ENCODE results near the gene DCDC2.
"Not testable (repeated sequence)": the region's sequence is repeated elsewhere in the genome, so short reads cannot be mapped to it uniquely, and the experiment has no call there.

DCDC2 gene

DNA sequence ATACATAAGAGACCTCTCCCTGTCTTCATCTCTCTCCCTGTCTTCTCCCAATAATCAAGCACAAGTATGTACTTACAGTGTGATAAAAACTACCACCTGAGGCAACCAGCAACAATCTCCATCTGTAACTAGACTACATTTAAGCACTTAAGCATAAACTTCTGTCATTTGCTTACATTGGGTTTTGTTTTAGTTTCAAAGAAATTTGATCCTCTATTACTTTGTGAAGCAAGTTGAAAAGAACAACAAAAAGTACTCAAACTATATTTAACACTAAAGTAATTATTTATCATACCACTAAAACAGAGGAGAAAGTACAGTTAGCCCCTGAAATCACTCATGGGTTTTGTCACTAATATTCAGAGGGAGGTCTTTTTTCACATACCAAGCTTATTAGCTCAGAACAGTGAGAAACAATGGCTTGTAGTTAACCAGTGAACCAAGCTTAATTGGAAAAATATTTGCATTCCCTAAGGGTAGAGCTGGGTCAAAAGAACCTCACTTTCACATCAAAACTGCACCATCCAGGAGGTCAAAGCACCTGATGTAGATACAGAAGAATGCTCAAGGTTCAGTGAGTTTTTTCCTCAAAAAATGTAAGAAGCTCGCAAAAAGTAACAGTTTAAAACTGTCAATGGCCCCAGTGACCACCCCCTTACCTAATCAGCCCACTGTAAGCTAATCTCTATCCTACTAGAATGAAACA, 34.1 kb downstream of the DCDC2 start:
- Histone ChIP-seq H3K27me3 (ENCODE audit: insufficient read depth, low read length, poor library complexity) (peaks cover 13% of the 10 kb centered on the region), H3K79me2 (ENCODE audit: insufficient read depth, low read length) (no peaks in the 10 kb centered on the region), H3K9me3 (ENCODE audit: insufficient read depth, low read length, severe bottlenecking) (no peaks in the 10 kb centered on the region), H2AFZ (ENCODE audit: low read depth, low read length) (no peak overlapping the region), H3K4me1 (ENCODE audit: insufficient read depth, low read length) (no peaks in the 10 kb centered on the region), H3K9ac (ENCODE audit: low read depth, low read length) (no peak overlapping the region), H3K4me2 (ENCODE audit: insufficient read depth, low read length) (no peak overlapping the region), H4K20me1 (ENCODE audit: insufficient read depth, low read length) (no peaks in the 10 kb centered on the region), H3K27ac (ENCODE audit: low read length) (no peak overlapping the region), H3K36me3 (ENCODE audit: insufficient read depth, low read length) (no peaks in the 10 kb centered on the region), H3K4me3 (ENCODE audit: low read depth in 1 of 2, low read length in 2 of 2) (no peak overlapping the region)
- no peak for ATAC-seq (ENCODE audit: insufficient read depth, low read depth)
- DNase-seq = no peak
- TF ChIP-seq EZH2 (IDR thresholded peaks at IDR 0.05; ENCODE audit: borderline replicate concordance, low read depth, low read length, severe bottlenecking) = no peak
- TF ChIP-seq, protein P1, sequence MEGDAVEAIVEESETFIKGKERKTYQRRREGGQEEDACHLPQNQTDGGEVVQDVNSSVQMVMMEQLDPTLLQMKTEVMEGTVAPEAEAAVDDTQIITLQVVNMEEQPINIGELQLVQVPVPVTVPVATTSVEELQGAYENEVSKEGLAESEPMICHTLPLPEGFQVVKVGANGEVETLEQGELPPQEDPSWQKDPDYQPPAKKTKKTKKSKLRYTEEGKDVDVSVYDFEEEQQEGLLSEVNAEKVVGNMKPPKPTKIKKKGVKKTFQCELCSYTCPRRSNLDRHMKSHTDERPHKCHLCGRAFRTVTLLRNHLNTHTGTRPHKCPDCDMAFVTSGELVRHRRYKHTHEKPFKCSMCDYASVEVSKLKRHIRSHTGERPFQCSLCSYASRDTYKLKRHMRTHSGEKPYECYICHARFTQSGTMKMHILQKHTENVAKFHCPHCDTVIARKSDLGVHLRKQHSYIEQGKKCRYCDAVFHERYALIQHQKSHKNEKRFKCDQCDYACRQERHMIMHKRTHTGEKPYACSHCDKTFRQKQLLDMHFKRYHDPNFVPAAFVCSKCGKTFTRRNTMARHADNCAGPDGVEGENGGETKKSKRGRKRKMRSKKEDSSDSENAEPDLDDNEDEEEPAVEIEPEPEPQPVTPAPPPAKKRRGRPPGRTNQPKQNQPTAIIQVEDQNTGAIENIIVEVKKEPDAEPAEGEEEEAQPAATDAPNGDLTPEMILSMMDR (IDR thresholded peaks at IDR 0.05; ENCODE audit: borderline replicate concordance, extremely low read depth, low read length, poor library complexity, severe bottlenecking) = no peak

DNA sequence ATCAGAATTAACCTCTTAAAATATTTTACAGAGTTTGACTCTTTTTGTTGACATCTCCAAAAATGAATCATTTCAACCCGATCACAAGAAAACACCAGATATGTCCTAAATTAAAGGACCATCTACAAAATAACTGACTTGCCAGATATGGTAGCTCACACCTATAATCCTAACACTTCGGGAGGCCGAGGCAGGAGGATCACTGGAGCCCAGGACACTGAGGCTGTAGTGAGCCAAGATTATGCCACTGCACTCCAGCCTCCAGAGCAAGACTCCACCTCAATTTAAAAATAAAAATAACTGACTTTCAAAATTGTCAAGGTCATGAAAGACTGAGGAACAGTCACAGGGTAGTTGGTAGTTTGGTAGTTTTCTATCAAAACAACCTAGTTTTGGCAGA, 34.9 kb downstream of the DCDC2 start:
- no peak for DNase-seq
- H3K79me2 ChIP-seq (ENCODE audit: insufficient read depth, low read length) = no peaks in the 10 kb centered on the region
- no peaks in the 10 kb centered on the region for H3K36me3 ChIP-seq (ENCODE audit: insufficient read depth, low read length)
- H3K27ac ChIP-seq (ENCODE audit: low read length) = no peak overlapping the region
- H4K20me1 ChIP-seq (ENCODE audit: insufficient read depth, low read length) = no peaks in the 10 kb centered on the region
- H3K4me3 ChIP-seq (ENCODE audit: low read depth in 1 of 2, low read length in 2 of 2) = no peak overlapping the region
- no peak for TF ChIP-seq EZH2 (IDR thresholded peaks at IDR 0.05; ENCODE audit: borderline replicate concordance, low read depth, low read length, severe bottlenecking)
- TF ChIP-seq, protein P1 (IDR thresholded peaks at IDR 0.05; ENCODE audit: borderline replicate concordance, extremely low read depth, low read length, poor library complexity, severe bottlenecking) = no peak
- H3K9me3 ChIP-seq (ENCODE audit: insufficient read depth, low read length, severe bottlenecking) = no peaks in the 10 kb centered on the region
- no peak for ATAC-seq (ENCODE audit: insufficient read depth, low read depth)
- peaks cover 11% of the 10 kb centered on the region for H3K27me3 ChIP-seq (ENCODE audit: insufficient read depth, low read length, poor library complexity)
- H3K4me2 ChIP-seq (ENCODE audit: insufficient read depth, low read length) = no peak overlapping the region
- no peaks in the 10 kb centered on the region for H3K4me1 ChIP-seq (ENCODE audit: insufficient read depth, low read length)
- H2AFZ ChIP-seq (ENCODE audit: low read depth, low read length) = no peak overlapping the region
- no peak overlapping the region for H3K9ac ChIP-seq (ENCODE audit: low read depth, low read length)

DNA sequence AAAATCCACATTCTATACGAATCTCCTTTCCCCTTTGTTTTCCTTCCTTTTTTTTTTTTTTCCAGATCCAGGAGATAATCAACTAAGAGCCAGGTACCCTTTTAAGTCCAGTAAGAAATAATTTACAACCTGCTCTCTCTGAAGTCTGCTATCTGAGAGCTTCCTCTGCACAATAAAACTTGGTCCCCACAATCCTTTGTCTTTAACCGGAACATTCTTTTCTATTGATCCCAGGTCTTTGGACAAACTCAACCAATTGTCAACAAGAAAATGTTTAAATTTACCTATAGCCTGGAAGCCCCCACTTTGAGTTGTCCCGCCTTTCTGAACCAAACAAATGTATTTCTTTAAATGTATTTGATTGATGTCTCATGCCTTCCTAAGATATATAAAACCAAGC, 35.4 kb downstream of the DCDC2 start:
- not testable (repeated sequence) for H3K4me2 ChIP-seq (ENCODE audit: insufficient read depth, low read length); ATAC-seq (ENCODE audit: insufficient read depth, low read depth); H3K4me1 ChIP-seq (ENCODE audit: insufficient read depth, low read length); H3K4me3 ChIP-seq (ENCODE audit: low read depth in 1 of 2, low read length in 2 of 2); H3K79me2 ChIP-seq (ENCODE audit: insufficient read depth, low read length); H3K27ac ChIP-seq (ENCODE audit: low read length); H4K20me1 ChIP-seq (ENCODE audit: insufficient read depth, low read length); H3K9me3 ChIP-seq (ENCODE audit: insufficient read depth, low read length, severe bottlenecking); H2AFZ ChIP-seq (ENCODE audit: low read depth, low read length); H3K9ac ChIP-seq (ENCODE audit: low read depth, low read length); H3K36me3 ChIP-seq (ENCODE audit: insufficient read depth, low read length); DNase-seq
- peaks cover 11% of the 10 kb centered on the region for H3K27me3 ChIP-seq (ENCODE audit: insufficient read depth, low read length, poor library complexity)

DNA sequence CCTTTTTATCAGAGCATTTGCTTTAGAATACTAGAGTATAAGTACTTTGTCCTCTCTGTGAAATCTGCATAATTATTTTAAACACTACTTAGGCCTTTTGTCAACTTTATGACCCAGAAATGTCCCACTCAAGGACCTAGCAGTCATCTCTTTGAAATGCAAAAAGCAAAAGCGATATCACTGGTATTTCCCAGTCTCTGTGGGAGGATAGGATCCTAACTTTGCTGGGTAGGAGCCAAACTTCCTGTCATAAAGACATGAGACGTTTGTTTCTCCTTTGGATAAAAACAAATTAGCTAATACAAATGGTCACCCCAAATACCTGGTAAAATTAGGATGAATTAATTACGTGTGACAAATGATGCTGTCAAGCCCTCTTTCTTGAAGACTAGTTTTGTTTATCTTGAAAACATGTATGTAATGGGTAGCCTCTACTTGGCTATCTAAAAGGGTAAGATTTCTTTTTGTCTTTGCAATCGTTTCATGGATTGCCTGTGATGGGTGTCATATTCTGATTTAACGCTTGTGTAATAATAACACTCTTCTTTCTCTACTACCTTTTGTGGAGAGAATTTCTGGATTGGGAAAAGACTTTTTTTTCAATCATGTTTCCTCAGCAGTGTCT, 36.2 kb downstream of the DCDC2 start:
- H3K27ac ChIP-seq (ENCODE audit: low read length) = no peak overlapping the region
- no peak overlapping the region for H2AFZ ChIP-seq (ENCODE audit: low read depth, low read length)
- H3K27me3 ChIP-seq (ENCODE audit: insufficient read depth, low read length, poor library complexity) = peaks cover 11% of the 10 kb centered on the region
- no peaks in the 10 kb centered on the region for H3K36me3 ChIP-seq (ENCODE audit: insufficient read depth, low read length)
- no peak overlapping the region for H3K9ac ChIP-seq (ENCODE audit: low read depth, low read length)
- no peaks in the 10 kb centered on the region for H3K79me2 ChIP-seq (ENCODE audit: insufficient read depth, low read length)
- no peaks in the 10 kb centered on the region for H3K9me3 ChIP-seq (ENCODE audit: insufficient read depth, low read length, severe bottlenecking)
- H4K20me1 ChIP-seq (ENCODE audit: insufficient read depth, low read length) = no peaks in the 10 kb centered on the region
- H3K4me3 ChIP-seq (ENCODE audit: low read depth in 1 of 2, low read length in 2 of 2) = no peak overlapping the region
- TF ChIP-seq, protein P1 (IDR thresholded peaks at IDR 0.05; ENCODE audit: borderline replicate concordance, extremely low read depth, low read length, poor library complexity, severe bottlenecking) = no peak
- no peak for TF ChIP-seq EZH2 (IDR thresholded peaks at IDR 0.05; ENCODE audit: borderline replicate concordance, low read depth, low read length, severe bottlenecking)
- H3K4me2 ChIP-seq (ENCODE audit: insufficient read depth, low read length) = no peak overlapping the region
- DNase-seq (no peak), ATAC-seq (ENCODE audit: insufficient read depth, low read depth) (no peak)
- H3K4me1 ChIP-seq (ENCODE audit: insufficient read depth, low read length) = no peaks in the 10 kb centered on the region
